BLaER1 treated with 17β-estradiol and CSF1 and Interleukin-3, amounts not matched to agents 10 nM and 100 nM (cell line): ENCODE measurements around the gene NHLRC4.

Experiments
- H3K27ac ChIP-seq, 11 experiments: shearing (Covaris generic); formaldehyde crosslinking; 2 replicates each; pipeline ENCODE4 v1.8.1; 2022
- H3K27me3 ChIP-seq, 11 experiments: shearing (Covaris generic); formaldehyde crosslinking; 2 replicates each; pipeline ENCODE4 v1.8.1; 2022
- H3K36me3 ChIP-seq, 11 experiments: shearing (Covaris generic); formaldehyde crosslinking; 2 replicates each; pipeline ENCODE4 v1.8.1; 2022
- H3K4me1 ChIP-seq, 10 experiments: shearing (Covaris generic); formaldehyde crosslinking; 2 replicates each; pipeline ENCODE4 v1.8.1; 2022
- H3K4me2 ChIP-seq, 11 experiments: shearing (Covaris generic); formaldehyde crosslinking; 2 replicates each; pipeline ENCODE4 v1.8.1; 2022
- H3K4me3 ChIP-seq, 10 experiments: shearing (Covaris generic); formaldehyde crosslinking; 2 replicates each; pipeline ENCODE4 v1.8.1; 2022
- H3K9ac ChIP-seq, 11 experiments: shearing (Covaris generic); formaldehyde crosslinking; 2 replicates each; pipeline ENCODE4 v1.8.1; 2022
- H3K9me3 ChIP-seq, 11 experiments: shearing (Covaris generic); formaldehyde crosslinking; replicated peaks in 1 of 11; 2 replicates each; pipeline ENCODE4 v1.8.1; 2022
- H4K20me1 ChIP-seq, 11 experiments: shearing (Covaris generic); formaldehyde crosslinking; 2 replicates each; pipeline ENCODE4 v1.8.1; 2022
- Cebpa-rat ChIP-seq, 11 experiments: shearing (Covaris generic); IDR thresholded peaks; 2 replicates each; pipeline ENCODE4 v1.8.1; 2022

The NHLRC4 gene

DNA sequence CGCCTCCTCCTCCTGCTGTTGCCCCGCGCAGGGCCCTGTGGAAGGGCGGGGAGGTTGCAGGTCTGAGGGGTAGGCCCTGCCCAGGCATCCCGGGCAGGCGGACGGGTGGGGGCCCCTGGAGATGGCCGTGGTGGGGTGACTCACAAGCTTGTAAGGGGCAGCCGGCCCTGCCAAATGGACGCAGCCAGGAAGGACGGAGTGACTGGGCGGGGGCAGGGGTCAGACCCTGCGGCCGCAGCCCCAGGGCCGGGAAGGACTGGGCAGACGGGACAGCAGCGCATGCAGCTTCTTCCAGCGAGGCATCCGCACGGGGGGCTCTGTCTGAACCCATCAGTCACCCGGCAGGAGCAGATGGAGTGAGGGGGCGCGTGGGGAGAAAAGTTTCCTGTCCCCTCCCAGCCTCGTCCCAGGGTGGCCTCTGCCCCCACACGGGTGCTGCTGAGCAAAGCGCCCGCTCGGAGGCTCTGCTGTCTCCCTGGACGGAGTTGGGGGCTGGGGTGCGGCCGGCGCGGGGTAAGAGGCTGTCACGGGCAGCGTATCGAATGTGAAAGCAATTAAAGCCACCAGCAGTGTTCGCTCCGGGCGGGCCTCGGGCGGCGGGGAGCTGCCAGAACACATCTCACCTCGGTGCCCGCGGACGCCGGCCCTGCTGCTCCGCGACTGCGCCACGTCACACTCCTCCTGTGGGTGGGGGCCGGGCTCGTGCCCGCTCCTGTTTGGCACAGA is 12.0 kb upstream of the NHLRC4 start:
- Histone ChIP-seq H3K27me3 (peaks cover 17 to 25% (median 19%) of the 10 kb centered on the region in 11 experiments), H3K4me3 (no peak overlapping the region), H3K4me1 (peaks cover 21 to 59% (median 46%) of the 10 kb centered on the region in 10 experiments; a peak in 19 of 20 replicates), H3K27ac (no peak overlapping the region), H3K9ac (no peak overlapping the region), H3K9me3 (no peaks in the 10 kb centered on the region), H3K4me2 (peak overlapping the region in 5 of 11 experiments; percentile 18 to 54 (median 28); a peak in 5 of 22 replicates), H4K20me1 (peaks cover 0 to 92% (median 73%) of the 10 kb centered on the region in 11 experiments; a peak in 20 of 22 replicates), H3K36me3 (peaks cover 25 to 43% (median 35%) of the 10 kb centered on the region in 11 experiments)
- TF ChIP-seq Cebpa-rat (IDR thresholded peaks at IDR 0.05), result no peak

DNA sequence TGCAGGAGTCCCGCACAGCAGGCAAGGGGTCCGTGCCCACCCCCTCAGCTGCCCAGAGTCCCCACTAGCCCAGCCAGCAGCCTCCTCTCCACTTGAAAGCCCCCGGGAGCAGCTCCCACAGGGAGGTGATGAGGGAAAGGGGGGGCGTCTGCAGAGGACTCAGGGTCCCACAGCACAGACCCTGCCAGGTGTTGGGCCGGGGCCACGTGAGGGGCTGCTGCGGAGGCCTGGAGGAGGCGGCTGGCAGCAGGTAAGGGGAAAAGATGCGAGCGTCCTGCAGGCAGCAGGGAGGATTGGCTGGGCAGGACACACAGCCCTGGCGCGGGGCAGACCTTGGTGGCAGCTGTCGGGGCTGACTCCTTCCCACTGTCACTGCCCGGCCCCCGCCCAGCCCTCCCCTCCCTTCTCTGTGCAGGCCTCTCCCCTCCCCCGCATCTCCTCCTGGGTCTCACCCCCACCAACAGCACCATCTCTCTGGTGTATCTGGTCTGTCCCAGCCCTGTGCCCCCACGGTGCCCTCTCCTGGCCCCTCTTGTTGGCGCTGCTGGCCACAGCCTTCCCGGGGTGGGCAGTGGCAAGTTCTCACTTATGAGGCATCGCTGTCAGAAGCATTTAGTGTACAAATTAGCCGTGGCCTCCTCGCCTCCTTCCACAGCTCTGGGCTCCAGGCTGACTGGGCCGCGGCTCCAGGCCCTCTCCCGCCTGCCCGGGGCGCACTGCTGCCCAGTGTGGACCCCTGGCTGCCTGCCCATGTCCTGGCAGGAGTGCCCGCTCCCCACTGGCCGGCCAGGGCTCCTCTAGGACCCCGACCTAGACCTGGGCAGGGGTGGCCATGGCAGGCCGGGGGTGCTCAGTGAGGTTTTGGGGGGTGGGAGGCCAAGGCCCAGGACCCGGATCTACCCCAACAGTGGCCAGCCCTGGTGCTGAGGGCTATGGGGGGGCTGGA is 11.0 kb upstream of the NHLRC4 start:
- no peaks in the 10 kb centered on the region for H3K9me3 ChIP-seq

DNA sequence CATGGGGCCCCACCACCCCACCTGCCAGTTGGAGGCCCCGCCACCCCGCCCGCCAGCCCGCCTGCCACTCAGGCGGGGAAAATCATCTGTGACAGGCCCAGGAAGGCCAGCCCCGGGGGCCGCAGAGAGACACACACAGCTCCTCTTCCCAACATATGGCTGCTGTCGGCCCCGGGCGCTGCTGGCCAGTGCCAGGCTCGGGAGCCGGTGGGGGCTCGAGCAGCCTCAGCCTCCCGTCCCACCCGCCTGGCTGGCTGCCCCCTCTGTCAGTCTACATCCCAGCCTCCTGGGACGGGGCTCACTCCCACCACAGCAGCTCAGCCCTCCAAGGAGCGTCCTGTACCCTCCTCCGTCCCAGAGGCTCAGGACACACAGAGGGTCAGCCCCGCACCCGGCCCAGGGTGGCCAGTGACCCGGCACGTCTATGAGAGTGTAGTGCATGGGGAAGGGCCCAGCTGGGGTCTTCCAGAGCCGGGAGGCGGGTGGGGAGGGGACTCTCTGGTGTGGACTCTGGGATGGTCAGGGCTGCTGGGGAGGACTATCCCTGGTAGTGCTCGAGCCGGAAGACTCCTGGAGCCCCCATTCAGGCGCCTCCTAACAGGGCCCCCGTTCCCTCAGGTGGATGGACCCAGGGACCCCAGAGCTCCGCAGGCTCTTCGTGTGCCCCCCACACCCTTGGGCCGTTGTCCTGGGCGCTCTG is 10.2 kb upstream of the NHLRC4 start:
- Histone ChIP-seq H3K4me3 (no peak overlapping the region), H3K4me2 (peak overlapping the region in 9 of 11 experiments; percentile 31 to 98 (median 83); a peak in 13 of 22 replicates), H3K27ac (no peak overlapping the region), H3K9me3 (no peaks in the 10 kb centered on the region), H3K9ac (no peak overlapping the region), H4K20me1 (peaks cover 0 to 85% (median 62%) of the 10 kb centered on the region in 11 experiments; a peak in 19 of 22 replicates), H3K27me3 (peaks cover 35 to 43% (median 37%) of the 10 kb centered on the region in 11 experiments), H3K36me3 (peaks cover 9 to 24% (median 17%) of the 10 kb centered on the region in 11 experiments), H3K4me1 (peaks cover 23 to 72% (median 52%) of the 10 kb centered on the region in 10 experiments; a peak in 19 of 20 replicates)
- TF ChIP-seq Cebpa-rat (IDR thresholded peaks at IDR 0.05), result no peak

More for the DNA sequence above, 11.0 kb upstream of the NHLRC4 start:
- no peak overlapping the region for H3K27ac ChIP-seq
- peaks cover 23 to 64% (median 48%) of the 10 kb centered on the region in 10 experiments; a peak in 19 of 20 replicates for H3K4me1 ChIP-seq
- H3K36me3 ChIP-seq, result peaks cover 17 to 33% (median 25%) of the 10 kb centered on the region in 11 experiments
- no peak overlapping the region for H3K4me3 ChIP-seq
- peaks cover 27 to 35% (median 29%) of the 10 kb centered on the region in 11 experiments for H3K27me3 ChIP-seq
- peak overlapping the region in 4 of 11 experiments; percentile 27 to 83 (median 40); a peak in 7 of 22 replicates for H3K4me2 ChIP-seq
- no peak overlapping the region for H3K9ac ChIP-seq
- peaks cover 0 to 85% (median 64%) of the 10 kb centered on the region in 11 experiments; a peak in 20 of 22 replicates for H4K20me1 ChIP-seq
- TF ChIP-seq Cebpa-rat (IDR thresholded peaks at IDR 0.05), result no peak

DNA sequence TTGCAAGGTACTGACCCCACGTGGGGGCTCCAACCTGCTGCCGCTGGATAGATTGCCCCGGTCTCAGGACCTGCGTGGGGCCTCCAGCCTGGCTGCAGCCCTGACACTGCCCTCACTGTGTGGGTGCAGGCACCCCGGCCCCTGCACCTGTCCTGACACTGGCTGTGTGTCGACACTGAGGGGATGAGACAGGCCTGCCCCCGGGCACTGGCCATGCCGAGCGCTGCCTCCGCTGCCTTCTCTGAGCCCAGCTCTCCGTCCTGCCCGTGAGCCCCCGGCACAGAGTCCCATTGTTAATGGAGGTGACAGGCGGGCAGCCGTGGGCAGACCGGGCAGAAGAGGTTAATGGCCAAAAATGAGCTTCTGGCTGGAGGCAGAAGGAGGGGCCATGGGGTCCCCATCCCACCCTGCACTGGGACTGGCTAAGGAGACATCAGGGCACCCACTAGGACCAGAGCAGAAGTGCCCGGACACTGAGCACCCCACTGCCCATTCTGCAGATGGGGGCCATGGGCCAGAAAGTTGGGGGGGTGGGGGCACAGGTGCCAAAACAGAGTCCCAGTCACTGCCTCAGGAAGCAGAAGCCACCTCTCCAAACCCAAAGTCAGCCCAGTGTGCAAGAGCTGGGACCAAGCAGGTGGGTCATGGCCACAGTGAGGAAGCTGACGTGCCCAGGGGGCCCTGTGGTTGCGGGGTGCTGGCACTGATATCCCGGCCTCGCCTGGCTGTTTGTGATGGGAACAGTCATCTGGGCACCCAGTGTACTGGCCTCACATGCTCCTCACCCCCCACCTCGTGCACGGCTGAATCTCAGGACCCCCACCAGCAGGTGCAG is 9.1 kb upstream of the NHLRC4 start:
- Histone ChIP-seq H3K4me3 (peak overlapping the region in 3 of 10 experiments; percentile 5 to 37 (median 31); a peak in 2 of 20 replicates), H3K27ac (no peak overlapping the region), H4K20me1 (peaks cover 0 to 86% (median 54%) of the 10 kb centered on the region in 11 experiments; a peak in 19 of 22 replicates), H3K9ac (peak overlapping the region in 4 of 11 experiments; percentile 7 to 42 (median 26); a peak in 3 of 22 replicates), H3K9me3 (no peaks in the 10 kb centered on the region), H3K4me1 (peaks cover 23 to 73% (median 52%) of the 10 kb centered on the region in 10 experiments; a peak in 19 of 20 replicates), H3K36me3 (peaks cover 0 to 16% (median 8%) of the 10 kb centered on the region in 11 experiments; a peak in 11 of 22 replicates), H3K27me3 (peaks cover 46 to 54% (median 48%) of the 10 kb centered on the region in 11 experiments), H3K4me2 (peak overlapping the region; percentile 9 to 98 (median 78); a peak in 20 of 22 replicates)
- TF ChIP-seq Cebpa-rat (IDR thresholded peaks at IDR 0.05), result no peak

DNA sequence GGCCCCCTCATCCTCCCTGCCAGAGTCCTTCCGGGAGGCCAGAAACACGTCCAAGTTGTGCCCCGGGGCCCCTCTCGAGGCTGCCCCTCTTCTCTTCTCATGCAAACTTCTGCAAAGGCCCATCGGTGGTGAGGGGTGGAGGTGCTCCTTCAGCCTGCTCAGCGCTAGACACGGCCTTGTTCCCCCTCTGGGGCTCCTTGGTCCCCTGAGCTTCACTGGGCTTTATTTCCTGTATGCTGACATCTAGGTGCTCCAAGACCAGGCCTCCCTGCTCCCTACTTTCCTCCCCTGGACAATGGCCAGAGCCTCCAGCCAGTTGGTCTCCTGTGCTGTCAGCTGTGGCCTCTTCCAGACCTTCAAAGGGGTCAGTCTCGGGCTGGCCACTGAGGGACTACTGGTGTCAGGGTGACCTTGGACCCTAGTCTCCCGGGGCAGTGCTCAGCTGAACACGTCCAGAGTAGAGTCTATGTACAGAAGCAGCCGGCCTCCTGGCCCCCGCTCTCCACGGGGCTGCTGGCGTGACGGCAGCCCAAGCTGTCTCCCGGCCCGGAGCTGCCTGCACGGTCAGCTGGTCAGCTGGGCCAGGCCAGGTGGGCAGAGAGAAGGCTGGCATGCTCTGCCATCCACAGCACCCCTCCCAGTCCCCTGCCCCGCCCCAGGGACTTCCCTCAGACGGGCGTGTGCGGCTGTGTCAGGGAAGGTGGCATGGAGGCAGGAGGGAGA is 8.3 kb upstream of the NHLRC4 start:
- Histone ChIP-seq H3K36me3 (peaks cover 0 to 16% (median 8%) of the 10 kb centered on the region in 11 experiments; a peak in 11 of 22 replicates), H3K27ac (no peak overlapping the region; a peak in 1 of 22 replicates), H3K9me3 (no peaks in the 10 kb centered on the region), H3K4me1 (peaks cover 23 to 77% (median 52%) of the 10 kb centered on the region in 10 experiments; a peak in 19 of 20 replicates), H3K9ac (peak overlapping the region in 4 of 11 experiments; percentile 23 to 42 (median 26); a peak in 4 of 22 replicates), H4K20me1 (peaks cover 0 to 91% (median 54%) of the 10 kb centered on the region in 11 experiments; a peak in 19 of 22 replicates), H3K4me3 (peak overlapping the region in 3 of 10 experiments; percentile 5 to 37 (median 31); a peak in 3 of 20 replicates), H3K4me2 (peak overlapping the region; percentile 9 to 98 (median 78); a peak in 20 of 22 replicates), H3K27me3 (peaks cover 51 to 62% (median 55%) of the 10 kb centered on the region in 11 experiments)
- no peak for TF ChIP-seq Cebpa-rat (IDR thresholded peaks at IDR 0.05)

DNA sequence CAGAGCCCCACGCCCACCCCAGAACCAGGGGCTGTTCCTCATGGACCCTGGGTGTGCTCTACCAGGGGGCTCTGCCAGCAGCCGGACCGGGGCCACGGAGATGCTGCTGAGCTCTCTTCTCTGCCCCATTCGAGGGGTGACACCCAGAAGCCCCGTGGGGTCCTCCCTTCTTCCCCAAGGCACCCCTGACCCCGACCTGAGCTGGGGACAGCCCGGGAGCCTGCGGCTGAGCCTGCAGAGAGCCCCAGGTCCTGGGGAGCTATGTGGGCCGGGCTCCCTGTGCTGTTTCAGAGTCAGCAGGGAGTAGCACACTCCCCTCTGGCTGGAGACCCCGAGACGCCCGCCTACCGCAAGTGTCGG is 7.8 kb upstream of the NHLRC4 start:
- H4K20me1 ChIP-seq, result peaks cover 0 to 89% (median 49%) of the 10 kb centered on the region in 11 experiments; a peak in 19 of 22 replicates
- H3K4me1 ChIP-seq, result peaks cover 23 to 78% (median 50%) of the 10 kb centered on the region in 10 experiments; a peak in 19 of 20 replicates
- no peak for TF ChIP-seq Cebpa-rat (IDR thresholded peaks at IDR 0.05)
- peaks cover 54 to 67% (median 58%) of the 10 kb centered on the region in 11 experiments for H3K27me3 ChIP-seq
- H3K4me2 ChIP-seq, result peak overlapping the region in 10 of 11 experiments; percentile 31 to 98 (median 80); a peak in 18 of 22 replicates
- H3K36me3 ChIP-seq, result peaks cover 0 to 11% (median 4%) of the 10 kb centered on the region in 11 experiments; a peak in 10 of 22 replicates
- peak overlapping the region in 1 of 10 experiments; percentile 37; a peak in 3 of 20 replicates for H3K4me3 ChIP-seq
- H3K9me3 ChIP-seq, result no peaks in the 10 kb centered on the region
- H3K9ac ChIP-seq, result peak overlapping the region in 1 of 11 experiments; percentile 24; a peak in 1 of 22 replicates
- H3K27ac ChIP-seq, result no peak overlapping the region
